Retinal pigment epithelial cell (primary cell): ENCODE results near the gene LMNB1.
"Not testable (repeated sequence)": the region's sequence is repeated elsewhere in the genome, so short reads cannot be mapped to it uniquely, and the experiment has no call there.

ENCODE experiments used
- DNase-seq: peaks from one replicate; pipeline ENCODE4 v3.0.0-alpha.2; 2010; ENCODE audit warnings: low read depth
- H3K4me3 ChIP-seq: 2 replicates; pipeline ENCODE4 v1.5.1; 2011; ENCODE audit warnings: mild to moderate bottlenecking, low read length, control low read depth, moderate library complexity
- TF ChIP-seq, protein P1 (sequence below): conservative IDR thresholded peaks from 2 replicates; pipeline ENCODE4 v1.5.1; 2011; ENCODE audit warnings: low read depth, low read length, control low read depth, inconsistent platforms

The LMNB1 gene

GRCh38 chr5:126757713-126758357, 19.1 kb upstream of the LMNB1 start:
- DNase-seq, result no peak
- TF ChIP-seq, protein P1, sequence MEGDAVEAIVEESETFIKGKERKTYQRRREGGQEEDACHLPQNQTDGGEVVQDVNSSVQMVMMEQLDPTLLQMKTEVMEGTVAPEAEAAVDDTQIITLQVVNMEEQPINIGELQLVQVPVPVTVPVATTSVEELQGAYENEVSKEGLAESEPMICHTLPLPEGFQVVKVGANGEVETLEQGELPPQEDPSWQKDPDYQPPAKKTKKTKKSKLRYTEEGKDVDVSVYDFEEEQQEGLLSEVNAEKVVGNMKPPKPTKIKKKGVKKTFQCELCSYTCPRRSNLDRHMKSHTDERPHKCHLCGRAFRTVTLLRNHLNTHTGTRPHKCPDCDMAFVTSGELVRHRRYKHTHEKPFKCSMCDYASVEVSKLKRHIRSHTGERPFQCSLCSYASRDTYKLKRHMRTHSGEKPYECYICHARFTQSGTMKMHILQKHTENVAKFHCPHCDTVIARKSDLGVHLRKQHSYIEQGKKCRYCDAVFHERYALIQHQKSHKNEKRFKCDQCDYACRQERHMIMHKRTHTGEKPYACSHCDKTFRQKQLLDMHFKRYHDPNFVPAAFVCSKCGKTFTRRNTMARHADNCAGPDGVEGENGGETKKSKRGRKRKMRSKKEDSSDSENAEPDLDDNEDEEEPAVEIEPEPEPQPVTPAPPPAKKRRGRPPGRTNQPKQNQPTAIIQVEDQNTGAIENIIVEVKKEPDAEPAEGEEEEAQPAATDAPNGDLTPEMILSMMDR, result no peak
- no peak overlapping the region for H3K4me3 ChIP-seq

GRCh38 chr5:126763371-126763770, 13.6 kb upstream of the LMNB1 start:
- no peak for DNase-seq
- H3K4me3 ChIP-seq, result no peak overlapping the region
- TF ChIP-seq, protein P1, result no peak

GRCh38 chr5:126769703-126770102, 7.2 kb upstream of the LMNB1 start:
- DNase-seq, result no peak
- TF ChIP-seq, protein P1, result no peak
- no peak overlapping the region for H3K4me3 ChIP-seq

DNA sequence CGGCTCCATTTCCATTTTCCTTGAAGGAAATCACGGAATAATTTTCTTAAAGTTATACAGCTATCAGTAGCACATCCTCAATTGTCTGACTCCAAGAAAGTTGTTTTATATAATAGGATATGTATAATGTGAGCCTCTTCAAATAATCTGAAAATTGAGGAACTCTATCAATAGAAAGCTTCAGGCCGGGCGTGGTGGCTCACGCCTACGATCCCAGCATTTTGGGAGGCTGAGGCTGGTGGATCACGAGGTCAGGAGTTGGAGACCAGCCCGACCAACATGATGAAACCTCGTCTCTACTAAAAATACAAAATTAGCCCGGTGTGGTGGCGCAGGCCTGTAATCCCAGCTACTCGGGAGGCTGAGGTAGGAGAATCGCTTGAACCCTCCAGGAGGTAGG, 3.4 kb upstream of the LMNB1 start:
- not testable (repeated sequence) for DNase-seq, H3K4me3 ChIP-seq

DNA sequence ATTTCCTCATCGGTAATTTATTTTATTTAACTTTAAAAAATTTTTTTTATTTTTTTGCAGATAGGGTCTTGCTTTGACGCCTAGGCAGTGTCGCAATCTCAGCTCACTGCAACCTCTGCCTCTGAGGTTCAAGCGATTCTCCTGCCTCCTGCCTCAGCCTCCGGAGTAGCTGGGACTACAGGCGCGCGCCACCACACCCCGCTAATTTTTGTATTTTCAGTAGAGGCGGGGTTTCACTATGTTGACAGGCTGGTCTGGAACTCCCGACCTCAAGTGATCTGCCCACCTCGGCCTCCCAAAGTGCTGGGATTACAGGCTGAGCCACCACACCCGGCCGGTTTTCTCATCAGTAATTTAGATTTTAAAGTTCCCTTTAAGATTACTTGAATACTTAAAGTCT, 2.3 kb upstream of the LMNB1 start:
- not testable (repeated sequence) for H3K4me3 ChIP-seq, DNase-seq

- peak overlapping the region; percentile 91 for H3K4me3 ChIP-seq
- TF ChIP-seq, protein P1, result peak; percentile 19
- peak; percentile 43 for DNase-seq
These were observed 480 bp downstream of the LMNB1 start for GRCh38 chr5:126777257-126777974.

GRCh38 chr5:126777975-126778674, 1.2 kb downstream of the LMNB1 start:
- H3K4me3 ChIP-seq, result peak overlapping the region; percentile 91
- TF ChIP-seq, protein P1, result no peak
- peak; percentile 79 for DNase-seq
